HG03108 (cell line): Measurements from ENCODE around the gene NDUFA11.

ENCODE experiments used
- ATAC-seq: cut with Tn5 transposase; IDR thresholded peaks from one replicate; pipeline ENCODE4 v1.9.1; 2021; ENCODE audit warnings: moderate library complexity; ENCODE audit not compliant: unreplicated experiment

Gene NDUFA11

DNA sequence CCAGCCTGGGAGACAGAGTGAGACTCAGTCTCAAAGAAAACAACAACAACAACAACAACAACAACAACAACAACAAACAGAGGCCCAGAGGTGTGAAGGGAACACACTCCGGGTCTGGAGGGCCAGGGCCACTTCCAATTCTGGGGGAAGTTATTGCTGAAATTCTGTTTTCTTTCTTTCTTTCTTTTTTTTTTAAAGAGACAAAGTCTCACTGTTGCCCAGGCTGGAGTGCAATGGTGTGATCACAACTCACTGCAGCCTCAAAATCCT, 7.0 kb upstream of the NDUFA11 start:
- no peak for ATAC-seq

- no peak for ATAC-seq
These were observed 5.3 kb upstream of the NDUFA11 start for GRCh38 chr19:5908773-5909442.

DNA sequence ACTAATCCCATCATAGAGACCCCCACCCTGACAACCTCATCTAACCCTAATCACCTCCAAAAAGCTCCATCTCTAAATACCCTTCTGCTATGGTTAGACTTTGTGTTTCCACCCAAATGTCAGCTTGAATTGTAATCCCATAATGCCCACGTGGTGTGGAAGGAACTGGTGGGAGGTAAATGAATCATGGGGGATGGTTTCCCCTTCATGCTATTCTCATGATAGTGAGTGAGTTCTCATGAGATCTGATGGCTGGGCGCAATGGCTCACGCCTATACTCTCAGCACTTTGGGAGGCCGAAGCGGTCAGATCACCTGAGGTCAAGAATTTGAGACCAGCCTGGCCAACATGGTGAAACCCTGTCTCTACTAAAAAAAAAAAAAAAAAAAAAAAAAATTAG, 3.7 kb upstream of the NDUFA11 start:
- no peak for ATAC-seq

DNA sequence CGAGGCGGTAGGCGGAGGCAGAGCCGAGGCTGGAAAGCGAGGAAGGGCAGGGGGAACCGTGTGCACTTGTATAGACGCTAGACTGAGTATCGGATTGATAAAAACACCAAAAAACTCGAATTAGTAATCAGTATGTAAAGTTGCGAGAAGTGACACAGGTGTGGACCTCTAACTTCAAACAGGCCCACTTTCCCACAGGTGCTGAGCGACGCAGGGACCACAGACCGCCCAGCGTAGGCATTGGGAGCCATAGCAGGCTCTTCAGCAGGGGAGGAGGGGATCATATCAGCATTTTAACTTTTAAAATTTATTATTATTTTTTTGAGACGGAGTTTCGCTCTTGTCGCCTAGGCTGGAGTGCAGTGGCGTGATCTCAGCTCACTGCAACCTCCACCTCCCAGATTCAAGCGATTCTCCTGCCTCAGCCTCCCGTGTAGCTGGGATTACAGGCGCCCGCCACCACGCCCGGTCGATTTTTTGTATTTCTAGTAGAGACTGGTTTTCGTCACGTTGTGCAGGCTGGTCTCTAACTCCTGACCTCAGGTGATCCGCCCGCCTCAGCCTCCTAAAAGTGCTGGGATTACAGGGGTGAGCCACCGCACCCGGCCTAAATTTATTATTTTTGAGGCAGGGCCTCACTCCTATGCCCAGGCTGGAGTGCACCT, 1.7 kb upstream of the NDUFA11 start:
- ATAC-seq: no peak

DNA sequence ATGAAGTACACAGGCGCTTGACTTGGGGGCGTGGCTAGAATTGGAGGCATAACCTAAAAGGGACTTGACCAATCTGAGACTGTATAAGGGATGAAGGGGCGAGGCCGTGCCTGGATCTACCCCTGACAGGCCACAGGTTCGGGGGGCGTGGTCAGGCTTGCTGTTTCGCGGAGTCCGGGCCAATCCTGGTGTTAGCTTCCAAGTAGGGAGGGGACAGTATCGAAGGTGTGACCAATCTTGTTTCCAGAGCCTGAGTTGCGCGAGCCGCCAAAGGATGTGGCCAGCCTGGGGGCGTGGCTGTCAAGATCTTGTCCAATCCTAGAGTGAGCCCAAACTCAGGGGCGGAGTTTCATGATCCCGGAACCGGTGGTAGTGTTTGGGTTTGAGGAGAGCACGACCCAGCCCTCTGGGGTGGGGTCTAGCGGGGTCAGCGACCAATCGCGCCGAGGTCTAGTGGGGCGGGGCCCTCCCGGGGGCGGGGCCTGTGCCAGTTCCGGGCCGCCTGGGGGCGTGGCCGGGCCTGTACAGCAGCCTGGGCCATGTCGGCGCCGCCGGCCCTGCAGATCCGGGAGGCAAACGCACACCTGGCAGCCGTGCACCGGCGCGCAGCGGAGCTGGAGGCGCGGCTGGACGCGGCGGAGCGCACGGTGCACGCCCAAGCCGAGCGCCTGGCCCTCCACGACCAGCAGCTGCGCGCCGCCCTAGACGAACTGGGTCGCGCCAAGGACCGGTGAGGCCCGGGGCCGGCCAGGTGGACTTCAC, 943 bp upstream of the NDUFA11 start, which contains the start of gene VMAC:
Gene VMAC, plus strand, starts transcription at position 521 of the 762 bp plus-strand sequence. Its CDS starts 19 bp downstream, at position 540.
- peak; percentile 76 for ATAC-seq

- no peak for ATAC-seq
These were observed 450 bp downstream of the NDUFA11 start for GRCh38 chr19:5903056-5903623.

- ATAC-seq: no peak
These were observed 2.6 kb downstream of the NDUFA11 start for GRCh38 chr19:5900976-5901375.

DNA sequence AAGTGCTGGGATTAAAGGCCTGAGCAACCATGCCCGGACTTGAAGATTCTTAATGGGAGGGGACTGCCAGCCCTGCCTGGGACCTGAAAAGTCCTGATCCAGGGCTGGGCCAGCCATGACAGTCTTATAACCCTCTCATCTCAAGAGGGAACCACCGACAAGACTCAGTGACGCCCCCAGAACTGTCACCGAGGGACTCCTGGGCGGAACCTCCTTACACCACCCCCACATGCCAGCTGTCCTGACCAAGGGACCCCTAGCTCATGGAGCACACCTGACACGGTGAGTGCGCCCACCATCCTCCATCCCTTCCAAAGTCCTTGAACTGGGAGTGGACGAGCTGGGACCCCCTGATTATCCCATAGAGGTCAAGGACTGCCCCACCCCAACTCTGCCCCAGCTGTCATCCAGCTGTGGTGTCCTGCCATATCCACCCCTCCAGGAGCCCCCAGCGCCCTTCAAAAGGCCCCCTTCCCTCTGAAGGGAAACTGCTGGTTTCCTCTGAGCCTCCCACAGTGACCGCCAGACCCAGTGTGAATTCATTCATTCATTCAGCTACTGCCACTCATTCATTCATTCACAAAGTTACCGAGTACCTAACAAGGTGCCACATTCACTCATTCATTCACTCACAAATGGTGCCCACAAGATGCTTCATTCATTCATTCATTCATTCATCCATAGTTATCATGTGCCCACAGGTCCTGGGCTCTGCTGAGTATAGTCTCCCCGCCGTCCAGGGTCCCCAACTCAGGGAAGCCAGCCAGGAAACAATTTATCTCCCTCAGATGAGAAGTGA, 3.7 kb downstream of the NDUFA11 start:
- ATAC-seq: no peak

DNA sequence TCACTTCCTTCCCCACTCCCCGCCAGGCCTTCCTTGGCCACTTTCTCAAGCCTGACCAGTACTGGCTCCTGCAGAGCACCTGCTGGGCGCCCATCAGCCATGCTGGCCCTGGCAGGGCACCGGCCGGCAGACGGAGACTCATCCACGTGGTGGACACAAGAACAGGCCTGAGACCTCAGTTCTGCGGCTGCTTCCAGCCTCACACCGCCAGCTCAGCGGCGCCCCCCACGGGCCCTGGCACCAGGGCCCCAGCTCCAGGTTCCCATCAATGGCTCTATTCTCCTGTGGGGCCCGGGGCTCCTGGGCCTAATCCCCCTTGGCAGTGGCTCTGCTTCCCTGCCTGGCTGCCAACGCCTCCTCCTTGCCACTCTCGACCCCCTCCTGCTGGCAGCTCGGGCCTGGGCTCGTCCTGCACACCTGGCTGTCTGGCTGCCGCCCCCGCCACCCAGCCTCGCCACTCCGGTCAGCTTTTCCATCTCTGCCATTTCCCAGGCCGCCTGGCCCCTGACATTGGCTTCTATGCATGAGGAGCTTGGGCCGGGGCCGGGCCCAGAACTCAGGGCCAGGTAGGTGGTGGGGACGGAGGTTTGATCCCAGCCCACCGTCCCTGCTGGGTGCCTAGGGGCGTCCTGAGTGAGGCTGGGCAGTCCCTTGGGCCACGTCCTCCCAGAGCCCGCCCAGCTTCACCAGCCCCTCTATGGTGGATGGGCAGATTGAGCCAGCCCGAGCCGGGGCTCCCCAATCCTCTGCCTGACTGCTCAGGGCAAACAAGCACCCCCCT, 6.2 kb downstream of the NDUFA11 start:
- no peak for ATAC-seq

DNA sequence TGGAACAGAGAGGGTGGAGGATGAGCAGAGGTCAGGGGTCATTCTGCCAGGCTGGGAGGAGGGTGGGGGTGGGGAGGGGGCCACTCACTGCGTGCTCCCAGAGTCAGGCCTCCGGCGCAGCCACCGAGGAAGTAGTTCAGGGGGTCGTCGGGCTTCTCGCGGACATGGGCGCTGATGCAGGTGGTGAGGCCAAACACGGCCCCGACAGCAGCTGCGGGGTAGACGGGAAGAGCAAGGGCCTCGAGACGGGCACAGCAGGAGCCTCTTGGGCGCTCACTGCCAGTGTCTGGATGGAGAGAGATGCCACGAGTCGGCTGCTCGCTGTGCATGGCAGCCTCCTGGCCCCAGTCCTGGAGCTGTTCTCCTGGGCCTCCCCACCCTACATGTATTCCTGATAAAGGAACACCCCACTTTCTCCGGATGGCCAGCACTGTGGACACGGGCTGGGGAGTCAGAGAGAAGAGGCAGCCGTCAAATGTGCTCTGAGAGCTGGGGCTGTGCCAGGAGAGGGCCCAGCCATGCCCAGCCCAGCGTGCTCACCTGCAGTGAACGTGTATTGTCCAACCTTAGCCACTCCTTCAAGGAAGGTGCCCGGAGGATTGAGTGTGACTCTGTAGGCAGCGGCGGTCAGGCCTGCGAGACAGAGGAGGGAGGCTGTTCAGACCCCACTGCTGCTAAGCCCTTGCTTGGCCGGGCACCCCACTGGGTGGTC, 7.1 kb downstream of the NDUFA11 start:
- no peak for ATAC-seq

DNA sequence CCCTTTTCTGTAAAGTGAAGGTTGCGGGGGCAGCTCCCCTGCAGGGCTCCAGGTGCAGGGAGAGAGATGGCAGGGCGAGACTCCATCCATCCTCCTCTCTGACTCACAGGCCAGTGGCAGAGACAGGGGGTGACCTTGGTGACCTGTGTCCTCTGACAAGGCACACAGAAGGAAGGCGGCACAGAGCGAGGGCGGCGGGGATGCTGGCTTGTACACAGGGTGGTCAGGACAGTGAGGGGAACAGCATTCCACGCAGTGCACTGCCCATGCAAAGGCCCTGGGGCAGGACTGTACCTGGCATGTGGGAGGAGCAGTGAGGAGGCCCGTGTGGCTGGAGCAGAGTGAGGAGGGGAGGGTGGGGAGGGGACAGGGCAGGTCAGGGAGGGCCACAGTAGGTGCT, 7.7 kb downstream of the NDUFA11 start:
- no peak for ATAC-seq

DNA sequence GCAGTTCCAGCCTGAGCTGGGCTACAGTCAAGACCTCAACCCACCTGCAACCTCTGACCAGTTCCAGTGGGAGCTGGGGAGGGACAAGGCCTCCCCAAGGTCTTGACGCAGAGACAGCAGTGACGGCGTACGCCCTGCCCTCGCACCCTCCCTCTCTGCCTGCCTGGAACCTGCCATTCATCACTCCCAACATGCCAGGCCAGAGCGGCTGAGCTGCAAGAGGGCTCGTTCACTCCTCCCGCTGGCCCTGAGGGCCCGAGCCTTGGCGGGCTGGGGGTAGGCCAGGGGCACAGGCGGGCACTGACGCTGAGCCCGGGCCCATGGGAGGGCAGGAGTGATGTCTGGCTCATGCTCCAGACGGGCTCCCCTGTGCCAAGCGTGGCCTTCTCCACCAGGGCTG, 8.2 kb downstream of the NDUFA11 start:
- ATAC-seq: no peak

DNA sequence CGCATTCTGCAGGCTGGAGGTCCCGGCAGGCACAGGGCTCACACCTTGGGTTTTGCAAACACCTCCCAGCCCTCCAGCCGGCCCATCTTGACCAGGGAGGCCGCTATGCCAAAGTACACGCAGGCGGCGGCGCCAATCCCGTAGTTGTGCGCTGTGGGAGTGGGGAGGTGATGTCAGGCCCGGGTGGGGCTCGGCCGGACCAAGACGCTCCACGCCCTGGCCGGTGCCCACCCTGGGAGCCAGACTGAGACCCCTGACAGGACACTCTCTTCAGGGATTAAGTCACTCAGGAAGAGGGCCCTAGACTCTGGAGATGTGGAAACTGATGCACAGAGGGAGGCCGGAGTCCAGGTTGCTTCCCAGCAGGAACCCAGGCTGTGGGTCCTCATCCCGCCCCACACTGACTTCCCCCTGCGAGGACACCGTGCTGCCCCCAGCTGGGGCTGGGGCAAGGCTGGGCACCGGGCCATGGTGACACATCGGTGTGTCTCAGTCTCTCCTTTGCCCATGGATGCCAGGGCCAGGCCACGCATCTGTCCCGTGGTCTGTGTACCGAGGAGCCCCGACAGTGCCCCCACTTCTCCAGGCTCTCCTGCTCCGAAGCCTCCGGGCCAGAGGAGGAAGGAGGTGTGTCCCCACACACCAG, 8.8 kb downstream of the NDUFA11 start:
- no peak for ATAC-seq

- ATAC-seq: no peak
These were observed 9.5 kb downstream of the NDUFA11 start for GRCh38 chr19:5893907-5894703.

- ATAC-seq: no peak
These were observed 10.2 kb downstream of the NDUFA11 start for GRCh38 chr19:5893296-5893903.

- ATAC-seq: no peak
These were observed 10.8 kb downstream of the NDUFA11 start for GRCh38 chr19:5892772-5893275.

- no peak for ATAC-seq
These were observed 11.4 kb downstream of the NDUFA11 start for GRCh38 chr19:5891938-5892771.
